HCT116 (cell line): ENCODE data around the gene RANBP17. TPM values are rescaled to one million over a fixed set of nuclear protein-coding genes. Genes with fewer than 3 reads are reported as not detected.

Source experiments
- ATAC-seq: fragments of 200-7000 bp; cut with Tn5 transposase; 2 replicates; pipeline ENCODE4 v1.9.1; 2020; ENCODE audit warnings: mild to moderate bottlenecking, moderate library complexity
- BruUV-seq: library from RNA; stranded (reverse); fragments of 400-500 nt; replicated peaks from 2 replicates; lab custom pipeline; 2021; lab: Mats Ljungman, UMichigan
- CTCF ChIA-PET: fragments of 300-600 bp; sonication (Branson Sonifier 250); formaldehyde crosslinking; loops from one replicate; lab custom pipeline; 2021; ENCODE audit warnings: antibody characterized with exemption; lab: Charles Lee
- POLR2A ChIA-PET: fragments of 300-600, 350-600 bp; sonication (Branson Sonifier 250); formaldehyde crosslinking; loops from one replicate; lab custom pipeline; 2021; ENCODE audit warnings: antibody characterized with exemption; lab: Charles Lee
- RAD21 ChIA-PET, 2 experiments: fragments of 300-600 bp; sonication (Branson Sonifier 250); formaldehyde crosslinking; loops; one replicate each; lab custom pipeline; 2023; ENCODE audit warnings: low total read pairs in 2 of 2; ENCODE audit not compliant: uncharacterized antibody in 2 of 2, unreplicated experiment in 2 of 2, low non-redundant PET in 1 of 2; lab: Charles Lee
- DNase-seq: peaks from one replicate; pipeline ENCODE4 v3.0.0-alpha.2; 2010; ENCODE audit warnings: low read depth, low spot score
- H2AFZ ChIP-seq: fragments of 200-600 bp; shearing (Covaris generic), sonication (generic); 2 replicates; pipeline ENCODE4 v1.6.1; 2017; ENCODE audit warnings: low read depth, mixed run types, mixed read lengths, antibody characterized with exemption, low read length; ENCODE audit not compliant: poor library complexity, severe bottlenecking
- H3K27ac ChIP-seq: 2 replicates; pipeline ENCODE4 v1.5.1; 2012; ENCODE audit warnings: low read depth, low read length
- H3K27me3 ChIP-seq: fragments of 200-600 bp; sonication (generic); 2 replicates; pipeline ENCODE4 v1.6.1; 2016; ENCODE audit warnings: mixed run types, low read length, mixed read lengths; ENCODE audit not compliant: insufficient read depth
- H3K36me3 ChIP-seq, 2 experiments: fragments of 200-500 bp in 1 of 2; fragments of 200-600 bp in 1 of 2; sonication (Bioruptor generic) in 1 of 2; sonication (generic) in 1 of 2; 2 replicates each; pipeline versions ENCODE4 v1.5.1 to v1.6.1; 2014 to 2016; ENCODE audit warnings: low read length in 2 of 2, inconsistent platforms in 1 of 2, mixed read lengths in 1 of 2, mixed run types in 1 of 2; ENCODE audit not compliant: insufficient read depth in 2 of 2, control insufficient read depth in 1 of 2
- H3K4me1 ChIP-seq, 2 experiments: fragments of 200-600 bp in 1 of 2; sonication (generic) in 1 of 2; 2 replicates each; pipeline versions ENCODE4 v1.5.1 to v1.6.1; 2012 to 2017; ENCODE audit warnings: low read length in 2 of 2, inconsistent platforms in 1 of 2, mild to moderate bottlenecking in 1 of 2, mixed read lengths in 1 of 2, mixed run types in 1 of 2, moderate library complexity in 1 of 2; ENCODE audit not compliant: insufficient read depth in 2 of 2, control insufficient read depth in 1 of 2
- H3K4me2 ChIP-seq: fragments of 200-600 bp; sonication (generic); 2 replicates; pipeline ENCODE4 v1.6.1; 2017; ENCODE audit warnings: mixed run types, low read length, mixed read lengths
- H3K4me3 ChIP-seq, 2 experiments: fragments of 200-600 bp in 1 of 2; sonication (generic) in 1 of 2; replicated peaks in 1 of 2; 2 replicates each; pipeline ENCODE4 v1.5.1; 2011 to 2016; ENCODE audit warnings: low read length in 2 of 2, control low read depth in 1 of 2, low read depth in 1 of 2, mild to moderate bottlenecking in 1 of 2, mixed read lengths in 1 of 2, mixed run types in 1 of 2
- H3K79me2 ChIP-seq: fragments of 200-600 bp; sonication (generic); 2 replicates; pipeline ENCODE4 v1.6.1; 2017; ENCODE audit warnings: mild to moderate bottlenecking, mixed run types, low read length, moderate library complexity, mixed read lengths; ENCODE audit not compliant: insufficient read depth
- H3K9ac ChIP-seq: fragments of 200-600 bp; sonication (generic); 2 replicates; pipeline ENCODE4 v1.6.1; 2016; ENCODE audit warnings: low read length, mixed read lengths
- H3K9me2 ChIP-seq: fragments of 200-600 bp; sonication (generic), shearing (Covaris generic); 2 replicates; pipeline ENCODE4 v1.6.1; 2017; ENCODE audit warnings: mixed run types, mild to moderate bottlenecking, moderate library complexity; ENCODE audit not compliant: insufficient read depth
- H3K9me3 ChIP-seq, 2 experiments: fragments of 200-500 bp in 1 of 2; fragments of 200-600 bp in 1 of 2; sonication (Bioruptor generic) in 1 of 2; sonication (generic) in 1 of 2; 2 replicates each; pipeline ENCODE4 v1.6.1; 2014 to 2017; ENCODE audit warnings: low read length in 2 of 2, mixed read lengths in 2 of 2, inconsistent platforms in 1 of 2, low read depth in 1 of 2, mild to moderate bottlenecking in 1 of 2, mixed run types in 1 of 2, moderate library complexity in 1 of 2; ENCODE audit not compliant: control insufficient read depth in 1 of 2, insufficient read depth in 1 of 2
- H4K20me1 ChIP-seq: fragments of 200-600 bp; sonication (generic), shearing (Covaris generic); 2 replicates; pipeline ENCODE4 v1.6.1; 2017; ENCODE audit warnings: mixed run types, mild to moderate bottlenecking, moderate library complexity; ENCODE audit not compliant: insufficient read depth
- EGR1 ChIP-seq: IDR thresholded peaks from 2 replicates; pipeline ENCODE4 v1.6.1; 2012; ENCODE audit warnings: low read depth
- EZH2 ChIP-seq: fragments of 200-600 bp; sonication (generic); IDR thresholded peaks from 2 replicates; pipeline ENCODE4 v1.6.1; 2017; ENCODE audit warnings: antibody characterized with exemption, mixed run types
- EZH2phosphoT487 ChIP-seq: fragments of 200-600 bp; IDR thresholded peaks from 2 replicates; pipeline ENCODE4 v1.6.1; 2018; ENCODE audit warnings: antibody characterized with exemption, borderline replicate concordance
- JUND ChIP-seq: IDR thresholded peaks from 2 replicates; pipeline ENCODE4 v1.6.1; 2012
- MAX ChIP-seq: IDR thresholded peaks from 2 replicates; pipeline ENCODE4 v1.6.1; 2012
- POLR2AphosphoS5 ChIP-seq: IDR thresholded peaks from 2 replicates; pipeline ENCODE4 v1.6.1; 2011; ENCODE audit warnings: mild to moderate bottlenecking, low read depth, low read length, moderate library complexity
- REST ChIP-seq: IDR thresholded peaks from 2 replicates; pipeline ENCODE4 v1.6.1; 2012; ENCODE audit warnings: low read depth
- SIN3A ChIP-seq: IDR thresholded peaks from 2 replicates; pipeline ENCODE4 v1.6.1; 2012; ENCODE audit warnings: low read depth
- TCF7L2 ChIP-seq: IDR thresholded peaks from 2 replicates; pipeline ENCODE4 v1.7.0; 2011; ENCODE audit warnings: borderline replicate concordance, inconsistent platforms; ENCODE audit not compliant: insufficient read depth, insufficient read length; ENCODE audit errors: extremely low read depth
- ZBTB33 ChIP-seq: IDR thresholded peaks from 2 replicates; pipeline ENCODE4 v1.6.1; 2011; ENCODE audit warnings: mild to moderate bottlenecking, low read length, moderate library complexity; ENCODE audit not compliant: insufficient replicate concordance; ENCODE audit errors: extremely low read depth
- ZFX ChIP-seq: fragments of 450-650 bp; IDR thresholded peaks from 2 replicates; pipeline ENCODE4 v1.6.1; 2017
- ZNF274 ChIP-seq: fragments of 200-500 bp; sonication (Bioruptor generic); IDR thresholded peaks from 2 replicates; pipeline ENCODE4 v1.6.1; 2014; ENCODE audit warnings: mild to moderate bottlenecking, low read depth, low read length, inconsistent platforms
- intact Hi-C: fragments of 100-400 bp; cut with micrococcal nuclease; formaldehyde crosslinking; loops from 2 replicates; pipeline ENCODE4 v1.10.0; 2022
- total RNA-seq: library from RNA; stranded (reverse); gene quantifications from one replicate; pipeline ENCODE4 v1.2.1, GENCODE V29; 2021; ENCODE audit not compliant: unreplicated experiment

RANBP17 gene
- total RNA-seq, 1 experiment from 2014 or later, result 18.2 TPM

DNA sequence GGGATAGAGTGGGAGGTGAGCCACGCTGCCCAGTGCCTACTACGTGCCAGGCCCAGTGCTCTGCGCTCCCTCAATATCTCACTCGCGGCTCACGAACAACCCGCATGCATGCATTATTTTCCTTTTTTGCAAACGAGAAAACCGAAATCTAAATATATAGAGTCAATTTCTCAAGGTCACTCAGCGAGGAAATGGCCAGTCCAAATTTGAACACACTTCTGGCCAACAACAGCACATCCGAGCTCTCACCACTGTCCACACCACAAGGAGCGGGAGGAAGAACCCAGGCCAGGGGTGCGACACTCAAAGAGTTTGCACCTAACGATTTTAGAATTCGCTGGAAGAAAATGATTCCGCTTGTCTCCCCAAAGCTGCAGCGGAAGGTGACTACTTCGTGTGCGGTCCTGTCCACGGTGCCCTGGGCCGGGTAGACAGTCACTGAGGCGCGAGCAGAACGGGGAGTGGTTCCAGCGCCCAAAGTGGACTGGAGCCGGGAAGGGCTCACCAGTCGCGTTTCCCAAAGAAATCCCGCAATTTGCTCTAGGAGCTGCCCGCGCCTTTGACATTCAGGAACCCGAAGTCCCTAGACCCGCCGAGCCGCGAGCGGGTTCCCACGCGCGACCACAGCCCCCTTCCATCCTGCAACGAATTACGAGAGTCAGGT, 446.1 kb downstream of the RANBP17 start:
- ChIA-PET POLR2A (no interaction called here), CTCF (no interaction called here)
- Histone ChIP-seq H4K20me1 (no peaks in the 10 kb centered on the region), H3K4me2 (peak overlapping the region; percentile 77), H2AFZ (no peak overlapping the region), H3K4me3 (peak overlapping the region; percentile 50 to 66), H3K9me2 (no peaks in the 10 kb centered on the region), H3K9ac (peak overlapping the region; percentile 42; the same call in 1 of the 2 replicates), H3K27ac (no peak overlapping the region; the same call in 1 of the 2 replicates)
- DNase-seq, result no peak
- BruUV-seq, result no TSS peak
- TF ChIP-seq MAX (no peak), ZFX (no peak), ZNF274 (no peak), ZBTB33 (no peak), TCF7L2 (no peak), SIN3A (no peak), JUND (no peak), POLR2AphosphoS5 (no peak), EZH2 (no peak), EZH2phosphoT487 (no peak), REST (no peak), EGR1 (no peak)
- TF ChIP-seq, all 23 proteins: peak for 0
- H3K36me3 ChIP-seq, result no peaks in the 10 kb centered on the region
- RAD21 ChIA-PET, result no interaction called here
- no peaks in the 10 kb centered on the region for H3K79me2 ChIP-seq
- H3K4me1 ChIP-seq, result peaks cover 3 to 6% of the 10 kb centered on the region in 2 experiments; a peak in 2 of 4 replicates
- intact Hi-C loops, result no loop called here
- ATAC-seq, result no peak
- no peaks in the 10 kb centered on the region for H3K9me3 ChIP-seq
- no peaks in the 10 kb centered on the region for H3K27me3 ChIP-seq
